HG02759 (cell line): ENCODE measurements around the gene SSR4.
"Not testable (repeated sequence)": the region's sequence is repeated elsewhere in the genome, so short reads cannot be mapped to it uniquely, and the experiment has no call there.

Experiments used
- ATAC-seq: cut with Tn5 transposase; IDR thresholded peaks from one replicate; pipeline ENCODE4 v1.9.1; 2021; ENCODE audit warnings: mild to moderate bottlenecking, moderate library complexity; ENCODE audit not compliant: unreplicated experiment

The SSR4 gene

GRCh38 chrX:153803211-153804099, 9.0 kb downstream of the SSR4 start:
- ATAC-seq, result no peak

- no peak for ATAC-seq
These were observed 9.7 kb downstream of the SSR4 start for GRCh38 chrX:153804100-153804595.

- no peak for ATAC-seq
These were observed 10.2 kb downstream of the SSR4 start for GRCh38 chrX:153804621-153805020.

- ATAC-seq, result no peak
These were observed 11.0 kb downstream of the SSR4 start for GRCh38 chrX:153805436-153805835.

- ATAC-seq, result no peak
These were observed 12.6 kb downstream of the SSR4 start for GRCh38 chrX:153806999-153807575.

GRCh38 chrX:153807976-153808375, 13.5 kb downstream of the SSR4 start:
- no peak for ATAC-seq

- no peak for ATAC-seq
These were observed 17.8 kb downstream of the SSR4 start for GRCh38 chrX:153812220-153812619.

GRCh38 chrX:153813161-153813560, 18.7 kb downstream of the SSR4 start:
- no peak for ATAC-seq

- ATAC-seq, result no peak
These were observed 20.3 kb downstream of the SSR4 start for GRCh38 chrX:153814591-153815315.

GRCh38 chrX:153816831-153817690, 22.6 kb downstream of the SSR4 start:
- no peak for ATAC-seq

GRCh38 chrX:153818064-153818463, 23.6 kb downstream of the SSR4 start:
- not testable (repeated sequence) for ATAC-seq

GRCh38 chrX:153818571-153819383, 24.3 kb downstream of the SSR4 start:
- ATAC-seq, result no peak

GRCh38 chrX:153819384-153820040, 25.0 kb downstream of the SSR4 start:
- no peak for ATAC-seq

GRCh38 chrX:153820601-153821000, 26.1 kb downstream of the SSR4 start:
- no peak for ATAC-seq

- no peak for ATAC-seq
These were observed 26.6 kb downstream of the SSR4 start for GRCh38 chrX:153821066-153821465.

- ATAC-seq, result no peak
These were observed 29.9 kb downstream of the SSR4 start for GRCh38 chrX:153824348-153824747.

- no peak for ATAC-seq
These were observed 30.6 kb downstream of the SSR4 start for GRCh38 chrX:153825042-153825441.

- no peak for ATAC-seq
These were observed 32.5 kb downstream of the SSR4 start for GRCh38 chrX:153827016-153827415.

GRCh38 chrX:153827903-153828302, 33.4 kb downstream of the SSR4 start:
- ATAC-seq, result no peak
